Vagina (tissue), 2 donors: ENCODE measurements around the gene NOC4L.
"Not testable (repeated sequence)": the region's sequence is repeated elsewhere in the genome, so short reads cannot be mapped to it uniquely, and the experiment has no call there.

Source experiments
- CTCF ChIP-seq, 3 experiments: fragments of 450-650 bp in 2 of 3; fragments of 200-600 bp in 1 of 3; sonication (generic) in 1 of 3; IDR thresholded peaks; one replicate each; pipeline ENCODE4 v1.5.1; 2017 to 2019; ENCODE audit warnings: antibody characterized with exemption in 3 of 3, mild to moderate bottlenecking in 2 of 3, moderate library complexity in 2 of 3
- POLR2AphosphoS5 ChIP-seq, 2 donors: sonication (generic); formaldehyde crosslinking; IDR thresholded peaks; one replicate each; pipeline ENCODE4 v1.9.0; 2017; ENCODE audit warnings: antibody characterized with exemption in 2 of 2, mild to moderate bottlenecking in 2 of 2, low read depth in 1 of 2; ENCODE audit not compliant: insufficient read depth in 1 of 2

GRCh38 chr12:132134653-132135183 is 9.5 kb upstream of the NOC4L start:
- not testable (repeated sequence) for TF ChIP-seq CTCF (IDR thresholded peaks at IDR 0.05); POLR2AphosphoS5 (IDR thresholded peaks at IDR 0.05; ENCODE audit: insufficient read depth in 1 of 2, low read depth in 1 of 2)
